PC-9 (cell line): ENCODE measurements around the gene TTC39A.

ENCODE experiments used
- EZH2 ChIP-seq: fragments of 200-600 bp; sonication (generic); IDR thresholded peaks from 2 replicates; pipeline ENCODE4 v1.8.0; 2017; ENCODE audit warnings: antibody characterized with exemption, low read depth
- TF ChIP-seq, protein P1 (sequence below): fragments of 200-600 bp; sonication (generic); conservative IDR thresholded peaks from 2 replicates; pipeline ENCODE4 v1.6.1; 2017; ENCODE audit warnings: mixed run types, antibody characterized with exemption, mild to moderate bottlenecking, moderate library complexity

DNA sequence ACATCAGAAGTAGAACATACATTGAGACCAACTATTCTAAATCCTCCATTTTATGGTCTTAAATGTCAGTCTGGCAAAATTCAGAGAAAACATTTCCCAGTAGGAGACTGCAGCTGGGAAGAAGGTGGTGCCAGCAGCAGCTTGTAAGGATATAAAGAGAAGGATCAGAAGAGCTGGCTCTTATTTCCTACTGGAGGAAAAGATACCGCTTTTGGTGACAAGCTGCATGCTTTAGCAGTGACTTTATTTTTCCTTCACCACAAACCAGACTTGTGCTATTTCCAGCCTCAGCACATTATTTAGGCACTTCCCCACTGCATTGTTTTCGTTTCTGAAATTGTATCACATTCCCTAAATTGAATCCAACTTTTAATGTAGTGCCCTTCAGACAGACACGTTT, 65.9 kb downstream of the TTC39A start:
- TF ChIP-seq, protein P1, sequence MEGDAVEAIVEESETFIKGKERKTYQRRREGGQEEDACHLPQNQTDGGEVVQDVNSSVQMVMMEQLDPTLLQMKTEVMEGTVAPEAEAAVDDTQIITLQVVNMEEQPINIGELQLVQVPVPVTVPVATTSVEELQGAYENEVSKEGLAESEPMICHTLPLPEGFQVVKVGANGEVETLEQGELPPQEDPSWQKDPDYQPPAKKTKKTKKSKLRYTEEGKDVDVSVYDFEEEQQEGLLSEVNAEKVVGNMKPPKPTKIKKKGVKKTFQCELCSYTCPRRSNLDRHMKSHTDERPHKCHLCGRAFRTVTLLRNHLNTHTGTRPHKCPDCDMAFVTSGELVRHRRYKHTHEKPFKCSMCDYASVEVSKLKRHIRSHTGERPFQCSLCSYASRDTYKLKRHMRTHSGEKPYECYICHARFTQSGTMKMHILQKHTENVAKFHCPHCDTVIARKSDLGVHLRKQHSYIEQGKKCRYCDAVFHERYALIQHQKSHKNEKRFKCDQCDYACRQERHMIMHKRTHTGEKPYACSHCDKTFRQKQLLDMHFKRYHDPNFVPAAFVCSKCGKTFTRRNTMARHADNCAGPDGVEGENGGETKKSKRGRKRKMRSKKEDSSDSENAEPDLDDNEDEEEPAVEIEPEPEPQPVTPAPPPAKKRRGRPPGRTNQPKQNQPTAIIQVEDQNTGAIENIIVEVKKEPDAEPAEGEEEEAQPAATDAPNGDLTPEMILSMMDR: no peak
- TF ChIP-seq EZH2: no peak
